MV-4-11 (cell line): Measurements from ENCODE around the gene PIN1.

Experiments used
- DNase-seq: peaks from one replicate; lab custom pipeline; 2025; lab: John Stamatoyannopoulos, UW

The PIN1 gene

DNA sequence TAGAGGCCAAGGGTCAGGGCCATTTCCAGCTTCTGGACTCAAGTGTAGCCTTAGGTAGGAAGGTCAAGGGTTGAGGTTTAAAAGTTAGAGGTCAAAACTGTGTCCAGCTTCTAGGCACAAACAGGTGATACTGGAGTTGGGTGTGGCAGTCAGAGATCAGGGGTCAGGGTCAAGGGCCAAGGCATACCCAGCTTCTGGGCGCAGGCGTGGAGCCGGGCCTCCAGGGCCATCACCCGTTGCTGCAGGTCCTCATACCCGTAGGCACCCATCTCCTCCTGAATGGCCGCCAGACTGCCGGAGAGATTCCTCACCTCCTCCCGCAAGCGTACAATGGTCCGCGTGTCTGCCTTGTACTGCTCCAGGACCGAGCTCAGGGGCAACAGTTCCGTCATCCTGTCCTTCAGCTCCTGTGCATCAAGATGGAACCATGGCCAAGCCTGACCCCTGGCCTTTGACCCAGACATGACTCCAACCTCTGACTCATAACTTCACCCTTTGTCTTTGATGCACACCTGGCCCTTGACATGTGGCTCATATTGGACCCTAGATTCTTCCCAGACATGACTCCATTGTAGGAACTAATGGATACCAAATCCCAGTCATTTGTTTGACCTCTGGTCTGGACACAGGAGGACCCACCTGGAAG, 22.1 kb downstream of the PIN1 start:
- DNase-seq = no peak

- peak; percentile 33 for DNase-seq
Observed at GRCh38 chr19:9857920-9858746, 23.0 kb downstream of the PIN1 start.

- no peak for DNase-seq
Observed at GRCh38 chr19:9858766-9859165, 23.6 kb downstream of the PIN1 start.

GRCh38 chr19:9860407-9860806, 25.3 kb downstream of the PIN1 start:
- no peak for DNase-seq

DNA sequence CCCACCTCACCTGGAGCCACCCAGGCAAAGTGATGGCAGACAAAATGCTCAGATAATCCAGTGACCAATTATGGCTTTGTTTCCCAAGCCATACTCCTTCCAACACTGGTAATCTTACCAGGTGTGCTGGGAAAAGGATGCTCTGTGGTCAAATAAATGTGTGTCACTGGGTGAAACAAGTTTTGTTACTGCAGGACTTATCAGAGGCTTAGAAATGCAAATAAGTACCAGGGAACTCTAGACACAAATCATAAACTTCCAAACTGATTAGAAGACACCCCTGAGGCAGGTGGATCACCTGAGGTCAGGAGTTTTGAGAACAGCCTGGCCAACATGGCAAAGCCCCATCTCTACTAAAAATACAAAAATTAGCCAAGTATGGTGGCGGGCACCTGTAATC, 26.4 kb downstream of the PIN1 start:
- DNase-seq = no peak

GRCh38 chr19:9862938-9863337, 27.8 kb downstream of the PIN1 start:
- no peak for DNase-seq

DNA sequence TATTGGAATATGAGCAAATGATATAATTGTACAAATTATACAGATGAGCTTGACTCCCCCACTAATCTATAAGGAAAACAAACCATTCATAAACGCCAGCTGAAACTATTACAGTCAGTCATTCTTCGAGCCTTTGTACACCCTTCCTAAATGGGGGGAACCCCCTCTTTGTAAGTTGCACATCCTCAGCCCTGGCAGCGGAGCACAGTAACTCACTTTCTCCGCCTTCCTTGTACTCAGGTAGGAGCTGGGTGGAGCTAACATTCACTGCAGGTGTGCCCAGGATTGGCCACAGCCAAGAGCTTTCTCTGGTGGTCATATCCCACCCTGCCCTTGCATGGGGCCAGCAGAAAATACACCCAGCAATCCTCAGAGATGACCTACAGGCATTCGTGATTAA, 28.6 kb downstream of the PIN1 start:
- no peak for DNase-seq

GRCh38 chr19:9865732-9866501, 30.8 kb downstream of the PIN1 start:
- peak; percentile 8 for DNase-seq

DNA sequence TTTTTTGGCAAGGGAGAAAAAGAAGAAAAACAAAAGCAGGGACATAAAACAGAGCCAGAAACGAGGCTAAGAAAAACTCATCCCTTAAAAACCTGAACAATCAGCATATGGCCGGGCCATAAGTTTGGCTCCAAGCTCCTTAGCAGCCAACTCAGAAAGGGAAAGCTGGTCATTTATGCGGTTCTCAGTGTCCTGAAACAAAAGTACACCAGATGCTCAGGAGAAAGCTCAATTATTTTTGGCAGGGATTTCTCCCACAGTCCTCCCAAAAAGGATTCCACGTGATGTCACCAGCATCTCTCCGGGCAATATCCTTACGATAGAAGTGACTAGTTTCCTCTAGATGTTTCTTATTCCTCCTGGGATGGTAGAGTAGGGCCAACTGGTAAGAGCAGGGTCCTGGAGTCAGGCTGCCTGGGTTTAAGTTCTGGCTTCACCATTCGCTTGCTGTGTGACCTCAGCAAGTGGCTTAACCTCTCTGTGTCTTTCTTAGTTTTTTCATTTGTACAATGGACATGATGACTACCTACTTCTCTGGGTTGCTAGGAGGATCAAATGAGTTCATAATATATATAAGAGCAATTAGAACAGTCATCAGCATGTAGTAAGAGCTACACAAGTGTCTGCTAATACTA, 34.0 kb downstream of the PIN1 start:
- no peak for DNase-seq

GRCh38 chr19:9871626-9872338, 36.7 kb downstream of the PIN1 start:
- DNase-seq = no peak

DNA sequence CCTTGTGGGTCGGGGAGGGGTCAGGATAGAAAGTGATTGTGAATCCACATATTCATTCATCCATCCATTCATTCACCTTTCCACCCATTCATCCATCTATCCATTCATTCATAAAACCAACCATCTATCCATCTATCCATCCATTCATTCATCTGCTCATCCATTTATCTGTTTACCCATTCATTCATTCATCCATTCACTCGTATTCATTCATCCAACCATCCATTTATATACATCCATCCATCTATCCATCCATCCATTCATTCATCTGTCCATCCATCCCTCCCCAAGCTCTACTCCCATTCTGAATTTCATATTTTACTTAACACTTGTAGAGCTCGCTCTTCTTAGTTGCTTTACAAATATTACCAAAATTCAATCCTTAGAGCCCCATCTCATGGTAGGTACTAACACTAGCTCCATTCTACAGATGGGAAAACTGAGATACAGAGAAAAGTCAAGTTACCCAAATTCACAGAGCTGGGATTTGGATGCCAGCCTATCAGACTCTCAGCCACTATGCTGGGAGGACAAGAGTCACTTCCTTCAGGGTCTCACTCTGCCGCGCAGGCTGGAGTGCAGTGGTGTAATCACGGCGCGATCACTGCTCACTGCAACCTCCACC, 37.6 kb downstream of the PIN1 start:
- DNase-seq = no peak

- no peak for DNase-seq
Observed at GRCh38 chr19:9875031-9875627, 40.0 kb downstream of the PIN1 start.

GRCh38 chr19:9875796-9876195, 40.7 kb downstream of the PIN1 start:
- no peak for DNase-seq

DNA sequence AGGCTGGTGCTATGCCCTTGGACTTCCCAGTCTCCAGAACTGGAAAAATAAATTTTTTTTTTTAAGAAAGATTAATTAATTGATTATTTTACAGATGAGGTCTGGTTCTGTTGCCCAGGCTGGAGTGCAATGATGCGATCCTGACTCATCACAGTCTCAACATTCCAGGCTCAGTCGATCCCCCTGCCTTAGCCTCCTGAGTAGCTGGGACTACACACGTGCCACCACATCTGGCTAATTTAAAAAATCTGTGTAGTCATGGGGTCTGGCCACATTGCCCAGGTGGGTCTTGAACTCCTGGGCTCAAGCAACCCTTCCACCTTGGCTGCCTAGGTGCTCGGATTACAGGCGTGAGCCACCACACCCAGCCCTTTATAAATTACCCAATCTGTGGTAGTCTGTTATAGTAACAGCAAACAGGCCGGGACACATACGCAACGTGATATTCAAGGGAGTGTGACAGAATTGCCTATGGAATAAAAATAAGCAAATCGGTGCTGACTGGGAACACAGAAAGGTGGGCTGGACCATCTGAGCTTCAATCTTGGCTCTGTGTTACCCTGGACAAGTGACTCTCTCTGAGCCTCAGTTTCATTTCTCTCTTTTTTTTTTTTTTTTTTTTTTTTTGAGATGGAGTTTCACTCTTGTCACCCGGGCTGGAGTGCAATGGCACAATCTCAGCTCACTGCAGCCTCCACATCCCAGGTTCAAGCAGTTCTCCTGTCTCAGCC, 42.8 kb downstream of the PIN1 start:
- peak; percentile 29 for DNase-seq

DNA sequence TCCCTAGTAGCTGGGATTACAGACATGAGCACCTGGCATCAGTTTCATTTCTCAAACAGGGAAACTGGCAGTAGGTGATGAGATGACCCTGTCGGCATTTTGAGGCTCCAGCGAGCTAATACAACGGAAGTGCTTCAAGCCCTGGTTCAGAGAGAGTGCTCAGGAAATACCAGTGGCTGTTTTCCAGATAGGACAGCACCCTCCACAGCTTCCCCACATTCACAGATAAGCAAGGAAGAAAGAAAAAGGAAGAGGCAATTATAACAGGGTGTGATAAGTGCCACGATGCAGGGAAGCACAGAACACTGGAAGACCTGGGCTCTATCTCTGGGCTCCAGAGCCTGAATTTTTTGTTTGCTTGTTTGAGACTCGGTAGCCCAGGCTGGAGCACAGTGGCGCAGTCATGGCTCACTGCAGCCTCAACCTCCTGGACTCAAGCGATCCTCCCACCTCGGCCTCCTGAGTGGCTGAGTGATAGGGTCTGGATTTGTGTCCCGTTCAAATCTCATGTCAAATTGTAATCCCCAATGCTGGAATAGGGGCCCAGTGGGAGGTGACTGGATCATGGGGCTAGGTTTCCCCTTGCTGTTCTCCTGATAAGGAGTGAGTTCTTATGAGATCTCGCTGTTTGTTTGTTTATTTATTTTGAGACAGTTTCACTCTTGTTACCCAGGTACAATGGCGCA, 43.5 kb downstream of the PIN1 start:
- no peak for DNase-seq

DNA sequence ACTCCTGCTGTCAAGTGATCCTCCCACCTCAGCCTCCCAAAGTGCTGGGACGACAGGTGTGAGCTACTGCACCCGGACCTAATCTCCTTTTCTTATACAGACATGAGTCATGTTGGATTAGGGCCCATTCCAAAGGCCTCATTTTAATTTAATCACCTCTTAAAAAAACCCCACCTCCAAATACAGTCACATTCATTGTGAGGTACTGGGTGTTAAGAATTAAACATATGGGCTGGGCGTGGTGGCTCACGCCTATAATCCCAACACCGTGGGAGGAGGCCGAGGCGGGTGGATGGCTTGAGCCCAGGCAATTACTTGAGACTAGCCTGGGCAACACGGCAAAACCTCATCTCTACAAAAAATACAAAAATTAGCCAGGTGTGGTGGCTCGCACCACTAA, 46.6 kb downstream of the PIN1 start:
- no peak for DNase-seq

GRCh38 chr19:9883231-9883758, 48.2 kb downstream of the PIN1 start:
- no peak for DNase-seq

DNA sequence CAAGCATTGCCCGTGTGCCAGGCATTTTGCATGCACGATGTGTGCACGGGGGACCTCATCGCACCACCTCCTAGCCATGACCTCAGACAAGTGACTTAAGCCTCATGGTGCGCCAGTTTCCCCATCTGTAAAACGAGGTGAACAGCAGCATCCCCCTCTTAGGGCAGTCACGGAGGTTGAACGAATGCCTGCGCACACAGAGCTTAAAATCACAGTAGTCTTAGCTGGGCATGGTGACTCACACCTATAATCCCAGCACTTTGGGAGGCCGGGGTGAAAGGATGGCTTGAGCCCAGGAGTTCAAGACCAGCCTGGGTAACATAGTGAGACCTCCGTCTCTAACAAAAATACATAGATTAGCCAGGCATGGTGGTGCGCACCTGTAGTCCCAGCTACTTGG, 48.6 kb downstream of the PIN1 start:
- DNase-seq = no peak

- no peak for DNase-seq
Observed at GRCh38 chr19:9885077-9885552, 50.0 kb downstream of the PIN1 start.
